Smooth muscle cell (in vitro differentiated cells): Measurements from ENCODE around the gene CAB39. TPM values are rescaled to one million over a fixed set of nuclear protein-coding genes. Genes with fewer than 3 reads are reported as not detected.
A peak's percentile ranks its signal among the peaks of the same experiment; 100 is the strongest.

ENCODE experiments used
- DNase-seq: peaks from one replicate; lab custom pipeline; 2025; ENCODE audit not compliant: unreplicated experiment; lab: John Stamatoyannopoulos, UW
- H2AFZ ChIP-seq: fragments of 200-600 bp; sonication (generic); 2 replicates; pipeline ENCODE4 v1.6.0; 2016; ENCODE audit warnings: antibody characterized with exemption, low read depth, mild to moderate bottlenecking
- H3F3A ChIP-seq: fragments of 200-600 bp; sonication (generic); 2 replicates; pipeline ENCODE4 v1.6.0; 2017; ENCODE audit warnings: antibody characterized with exemption, low read depth
- H3K27ac ChIP-seq: fragments of 200-600 bp; sonication (generic); 2 replicates; pipeline ENCODE4 v1.5.1; 2016; ENCODE audit warnings: low read depth, mild to moderate bottlenecking
- H3K27me3 ChIP-seq: fragments of 200-600 bp; sonication (generic); 2 replicates; pipeline ENCODE4 v1.6.1; 2016; ENCODE audit warnings: low read depth, mild to moderate bottlenecking
- H3K36me3 ChIP-seq: fragments of 200-600 bp; sonication (generic); 2 replicates; pipeline ENCODE4 v1.5.1; 2016; ENCODE audit warnings: low read depth
- H3K4me1 ChIP-seq: fragments of 200-600 bp; sonication (generic); 2 replicates; pipeline ENCODE4 v1.5.1; 2016; ENCODE audit warnings: low read depth
- H3K4me2 ChIP-seq: fragments of 200-600 bp; sonication (generic); 2 replicates; pipeline ENCODE4 v1.6.0; 2016; ENCODE audit warnings: mild to moderate bottlenecking
- H3K4me3 ChIP-seq: fragments of 200-600 bp; sonication (generic); 2 replicates; pipeline ENCODE4 v1.5.1; 2016; ENCODE audit warnings: mild to moderate bottlenecking
- H3K79me2 ChIP-seq: fragments of 200-600 bp; sonication (generic); 2 replicates; pipeline ENCODE4 v1.6.0; 2016; ENCODE audit warnings: low read depth, mild to moderate bottlenecking
- H3K9ac ChIP-seq: fragments of 200-600 bp; sonication (generic); 2 replicates; pipeline ENCODE4 v1.6.0; 2016; ENCODE audit warnings: low read depth
- H3K9me3 ChIP-seq: fragments of 200-600 bp; sonication (generic); replicated peaks from 2 replicates; pipeline ENCODE4 v1.5.1; 2016; ENCODE audit warnings: low read depth
- H4K20me1 ChIP-seq: fragments of 200-600 bp; sonication (generic); 2 replicates; pipeline ENCODE4 v1.6.0; 2016; ENCODE audit warnings: low read depth
- CTCF ChIP-seq: fragments of 200-600 bp; sonication (generic); IDR thresholded peaks from 2 replicates; pipeline ENCODE4 v1.5.1; 2017; ENCODE audit warnings: borderline replicate concordance, mild to moderate bottlenecking, antibody characterized with exemption; ENCODE audit not compliant: insufficient read depth, poor library complexity, severe bottlenecking
- WGBS: methylation state at CpG from one replicate; pipeline ENCODE4 v1.1.7; 2016; ENCODE audit warnings: low lambda C conversion rate; 5-methylcytosine and 5-hydroxymethylcytosine counted together
- polyA plus RNA-seq: library from polyadenylated mRNA; unstranded; fragments of >200 nt; fragmentation: Nextera tagmentation; extraction: Ambion mirVana; gene quantifications from 2 replicates; pipeline ENCODE4 v1.2.1, GENCODE V29; 2016
- total RNA-seq: library from RNA; depleted of rRNA; stranded (reverse); fragments of >200 nt; gene quantifications from 2 replicates; pipeline ENCODE4 v1.2.3, GENCODE V29; 2014

Gene CAB39
- total and polyA plus RNA-seq, 2 experiments from 2014 or later, result 21.7 to 62.4 TPM

GRCh38 chr2:230691005-230691647 lies 21.5 kb upstream of the CAB39 start:
- Histone ChIP-seq H3K4me2 (no peak overlapping the region), H3K9me3 (no peaks in the 10 kb centered on the region), H3K4me3 (no peak overlapping the region), H4K20me1 (no peaks in the 10 kb centered on the region), H3K36me3 (no peaks in the 10 kb centered on the region), H2AFZ (no peak overlapping the region), H3K9ac (no peak overlapping the region), H3K27ac (peak overlapping the region; percentile 34), H3K27me3 (no peaks in the 10 kb centered on the region), H3F3A (no peaks in the 10 kb centered on the region), H3K79me2 (no peaks in the 10 kb centered on the region), H3K4me1 (peaks cover 10% of the 10 kb centered on the region)
- no peak for DNase-seq
- WGBS, result 30% methylated on average over 4 of the region's 4 CpGs
- no peak for TF ChIP-seq CTCF

GRCh38 chr2:230692760-230693159 lies 19.9 kb upstream of the CAB39 start:
- Histone ChIP-seq H3K4me1 (peaks cover 8% of the 10 kb centered on the region), H3K27ac (no peak overlapping the region)
- WGBS, result 96% methylated on average over 2 of the region's 2 CpGs

GRCh38 chr2:230693411-230693810 lies 19.2 kb upstream of the CAB39 start:
- no peak overlapping the region for H3K27ac ChIP-seq
- H3K27me3 ChIP-seq, result no peaks in the 10 kb centered on the region
- no peak for DNase-seq

More at GRCh38 chr2:230692760-230693159, 19.9 kb upstream of the CAB39 start:
- Histone ChIP-seq H3K9me3 (no peaks in the 10 kb centered on the region), H4K20me1 (no peaks in the 10 kb centered on the region), H3K27me3 (no peaks in the 10 kb centered on the region), H3K9ac (no peak overlapping the region), H3K4me3 (no peak overlapping the region), H3K4me2 (no peak overlapping the region), H2AFZ (no peak overlapping the region), H3K79me2 (no peaks in the 10 kb centered on the region), H3F3A (no peaks in the 10 kb centered on the region), H3K36me3 (no peaks in the 10 kb centered on the region)
- DNase-seq, result no peak
- no peak for TF ChIP-seq CTCF

More at GRCh38 chr2:230693411-230693810, 19.2 kb upstream of the CAB39 start:
- Histone ChIP-seq H3F3A (no peaks in the 10 kb centered on the region), H3K4me3 (no peak overlapping the region), H3K79me2 (no peaks in the 10 kb centered on the region), H3K4me2 (no peak overlapping the region), H3K9me3 (no peaks in the 10 kb centered on the region), H2AFZ (no peak overlapping the region), H3K9ac (no peak overlapping the region), H4K20me1 (no peaks in the 10 kb centered on the region), H3K36me3 (no peaks in the 10 kb centered on the region), H3K4me1 (peaks cover 4% of the 10 kb centered on the region)
- 81% methylated on average over 6 of the region's 6 CpGs for WGBS
- no peak for TF ChIP-seq CTCF
